Mesenchymal stem cell (in vitro differentiated cells and primary cell): ENCODE results near the gene PRKCA.

ENCODE experiments used
- DNase-seq: peaks from one replicate; pipeline ENCODE4 v3.0.0-alpha.2; 2013
- H2AFZ ChIP-seq: one replicate; pipeline ENCODE4 v1.6.1; 2013; ENCODE audit warnings: low read depth, mild to moderate bottlenecking, control low read depth, inconsistent platforms, low read length, moderate library complexity
- H2AK5ac ChIP-seq: 2 replicates; pipeline ENCODE4 v1.6.1; 2013; ENCODE audit warnings: low read length, moderate library complexity, mild to moderate bottlenecking, inconsistent platforms; ENCODE audit not compliant: severe bottlenecking
- H2BK120ac ChIP-seq: one replicate; pipeline ENCODE4 v1.6.1; 2013; ENCODE audit warnings: low read depth, mild to moderate bottlenecking, inconsistent platforms, low read length, moderate library complexity
- H2BK12ac ChIP-seq, 2 experiments: one replicate each; pipeline ENCODE4 v1.6.1; 2013; ENCODE audit warnings: inconsistent platforms in 2 of 2, low read length in 2 of 2, mild to moderate bottlenecking in 2 of 2, moderate library complexity in 2 of 2, control low read depth in 1 of 2
- H2BK15ac ChIP-seq: one replicate; pipeline ENCODE4 v1.6.1; 2013; ENCODE audit warnings: mild to moderate bottlenecking, low read depth, inconsistent platforms; ENCODE audit not compliant: poor library complexity, severe bottlenecking
- H2BK5ac ChIP-seq: 2 replicates; pipeline ENCODE4 v1.6.1; 2013; ENCODE audit warnings: low read depth, mild to moderate bottlenecking, low read length, control low read depth, inconsistent platforms; ENCODE audit not compliant: poor library complexity, severe bottlenecking
- H3K14ac ChIP-seq, 2 experiments: one replicate each; pipeline ENCODE4 v1.6.1; 2013; ENCODE audit warnings: inconsistent platforms in 2 of 2, low read length in 2 of 2, control low read depth in 1 of 2, mild to moderate bottlenecking in 1 of 2, moderate library complexity in 1 of 2
- H3K18ac ChIP-seq, 2 experiments: one replicate each; pipeline ENCODE4 v1.6.1; 2013; ENCODE audit warnings: inconsistent platforms in 2 of 2, low read length in 2 of 2, control low read depth in 1 of 2, low read depth in 1 of 2, mild to moderate bottlenecking in 1 of 2
- H3K23ac ChIP-seq, 2 experiments: one replicate each; pipeline ENCODE4 v1.6.1; 2013; ENCODE audit warnings: inconsistent platforms in 2 of 2, low read length in 2 of 2, mild to moderate bottlenecking in 2 of 2, moderate library complexity in 2 of 2, control low read depth in 1 of 2
- H3K27ac ChIP-seq: 2 replicates; pipeline ENCODE4 v1.5.1; 2013; ENCODE audit warnings: mild to moderate bottlenecking, moderate library complexity, low read length, control low read depth, inconsistent platforms; ENCODE audit not compliant: poor library complexity, severe bottlenecking
- H3K27me3 ChIP-seq, 2 experiments: 2 replicates each; pipeline versions ENCODE4 v1.6.1 to v1.7.0; 2013; ENCODE audit warnings: low read length in 2 of 2, mild to moderate bottlenecking in 2 of 2, moderate library complexity in 2 of 2, control low read depth in 1 of 2, inconsistent platforms in 1 of 2; ENCODE audit not compliant: control insufficient read depth in 1 of 2, insufficient read depth in 1 of 2
- H3K36me3 ChIP-seq, 2 experiments: 2 replicates each; pipeline versions ENCODE4 v1.6.1 to v1.7.0; 2013; ENCODE audit warnings: low read length in 2 of 2, control low read depth in 1 of 2, inconsistent platforms in 1 of 2, low read depth in 1 of 2, mild to moderate bottlenecking in 1 of 2; ENCODE audit not compliant: insufficient read depth in 2 of 2, control insufficient read depth in 1 of 2
- H3K4ac ChIP-seq, 2 experiments: one replicate each; pipeline ENCODE4 v1.6.1; 2013; ENCODE audit warnings: inconsistent platforms in 2 of 2, low read length in 2 of 2, mild to moderate bottlenecking in 2 of 2, moderate library complexity in 2 of 2, control low read depth in 1 of 2, low read depth in 1 of 2
- H3K4me1 ChIP-seq: 2 replicates; pipeline ENCODE4 v1.6.1; 2013; ENCODE audit warnings: low read depth, low read length, control low read depth; ENCODE audit not compliant: control insufficient read depth, insufficient read depth
- H3K4me2 ChIP-seq: 2 replicates; pipeline ENCODE4 v1.6.1; 2013; ENCODE audit warnings: low read length, mild to moderate bottlenecking, inconsistent platforms; ENCODE audit not compliant: poor library complexity, severe bottlenecking
- H3K4me3 ChIP-seq, 2 experiments: 2 replicates each; pipeline versions ENCODE4 v1.5.1 to v1.7.0; 2013; ENCODE audit warnings: low read length in 2 of 2, mild to moderate bottlenecking in 2 of 2, control low read depth in 1 of 2, low read depth in 1 of 2; ENCODE audit not compliant: insufficient read depth in 1 of 2
- H3K79me1 ChIP-seq: replicated peaks from 2 replicates; pipeline ENCODE4 v1.6.1; 2013; ENCODE audit warnings: mild to moderate bottlenecking, control low read depth, low read length, inconsistent platforms; ENCODE audit not compliant: poor library complexity, severe bottlenecking
- H3K9ac ChIP-seq: 2 replicates; pipeline ENCODE4 v1.7.0; 2013; ENCODE audit warnings: mild to moderate bottlenecking, low read length, moderate library complexity
- H3K9me3 ChIP-seq: 2 replicates; pipeline ENCODE4 v1.7.0; 2013; ENCODE audit warnings: mild to moderate bottlenecking, low read length; ENCODE audit not compliant: control insufficient read depth
- H4K8ac ChIP-seq: one replicate; pipeline ENCODE4 v1.6.1; 2013; ENCODE audit warnings: inconsistent platforms, mild to moderate bottlenecking, low read length, moderate library complexity
- H4K91ac ChIP-seq: one replicate; pipeline ENCODE4 v1.6.1; 2013; ENCODE audit warnings: mild to moderate bottlenecking, low read length, inconsistent platforms
- WGBS: methylation state at CpG from one replicate; pipeline ENCODE4 v1.1.7; 2013; ENCODE audit warnings: mixed read lengths; 5-methylcytosine and 5-hydroxymethylcytosine counted together

The PRKCA gene

DNA sequence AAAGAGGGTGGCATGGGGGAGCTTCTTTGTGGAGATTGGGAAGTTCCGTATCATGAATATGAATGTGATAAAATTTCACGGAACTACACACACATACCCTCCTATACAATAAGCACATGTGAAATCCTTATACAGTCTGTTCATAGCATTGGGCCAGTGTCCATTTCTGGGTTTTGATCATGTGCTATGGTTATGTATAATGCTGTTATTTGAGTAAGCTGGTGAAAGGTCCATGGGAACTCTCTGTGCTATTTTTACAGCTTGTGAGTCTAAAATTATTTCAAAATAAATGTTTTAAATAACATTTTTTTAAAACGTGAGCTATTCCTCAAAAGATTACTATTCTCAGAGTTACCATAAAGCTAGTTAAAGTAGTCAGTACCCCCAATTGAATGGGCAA, 327.3 kb downstream of the PRKCA start:
- H3K79me1 ChIP-seq, result peaks cover 10% of the 10 kb centered on the region
- no peak for DNase-seq
- H3K18ac ChIP-seq, result no peak overlapping the region
- H3K36me3 ChIP-seq, result no peaks in the 10 kb centered on the region
- no peak overlapping the region for H3K9ac ChIP-seq
- no peaks in the 10 kb centered on the region for H3K9me3 ChIP-seq
- H3K27ac ChIP-seq, result no peak overlapping the region
- no peak overlapping the region for H2AFZ ChIP-seq
- H2AK5ac ChIP-seq, result no peak overlapping the region
- no peak overlapping the region for H2BK5ac ChIP-seq
- H3K4me1 ChIP-seq, result no peaks in the 10 kb centered on the region
- no peak overlapping the region for H2BK15ac ChIP-seq
- no peak overlapping the region for H3K4me2 ChIP-seq
- no peak overlapping the region for H3K4me3 ChIP-seq
- H3K14ac ChIP-seq, result no peak overlapping the region
- H2BK120ac ChIP-seq, result no peak overlapping the region
- no peak overlapping the region for H2BK12ac ChIP-seq
- H3K27me3 ChIP-seq, result no peaks in the 10 kb centered on the region
- H3K23ac ChIP-seq, result no peak overlapping the region
- H3K4ac ChIP-seq, result no peak overlapping the region
- no peak overlapping the region for H4K91ac ChIP-seq
- WGBS, result no CpG with 5 or more reads among the region's 3 CpGs
- no peak overlapping the region for H4K8ac ChIP-seq

DNA sequence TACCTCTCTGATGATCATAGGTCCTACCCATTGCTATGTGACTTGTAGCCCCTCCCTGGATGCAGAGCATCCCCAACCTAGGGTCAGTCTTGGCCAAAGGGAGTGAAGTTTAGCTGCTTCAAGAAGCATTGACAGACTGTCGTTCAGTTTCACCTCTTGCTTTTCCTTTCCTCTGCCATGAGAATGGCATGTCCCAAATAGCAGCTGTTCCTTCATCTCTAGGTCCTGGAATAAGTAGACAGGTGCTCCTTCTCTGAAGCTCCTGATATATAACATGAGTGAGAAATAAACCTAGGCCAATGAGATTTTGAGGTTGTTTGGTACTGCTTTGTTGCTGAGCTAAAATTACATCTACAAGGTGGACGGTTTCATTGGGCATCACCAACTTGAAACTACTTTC, 328.0 kb downstream of the PRKCA start:
- no peak overlapping the region for H4K8ac ChIP-seq
- H3K4me1 ChIP-seq, result no peaks in the 10 kb centered on the region
- no peak overlapping the region for H3K23ac ChIP-seq
- no peak overlapping the region for H3K27ac ChIP-seq
- H3K18ac ChIP-seq, result no peak overlapping the region
- no peaks in the 10 kb centered on the region for H3K27me3 ChIP-seq
- peaks cover 13% of the 10 kb centered on the region for H3K79me1 ChIP-seq
- H2BK5ac ChIP-seq, result no peak overlapping the region
- WGBS, result 100% methylated on average over 1 of the region's 2 CpGs
- H3K4me2 ChIP-seq, result no peak overlapping the region
- no peak for DNase-seq
- H3K9ac ChIP-seq, result no peak overlapping the region
- H3K4me3 ChIP-seq, result no peak overlapping the region
- H2AFZ ChIP-seq, result no peak overlapping the region
- H3K9me3 ChIP-seq, result no peaks in the 10 kb centered on the region
- H3K4ac ChIP-seq, result no peak overlapping the region
- no peak overlapping the region for H3K14ac ChIP-seq
- H2BK12ac ChIP-seq, result no peak overlapping the region
- H2BK15ac ChIP-seq, result no peak overlapping the region
- H3K36me3 ChIP-seq, result peaks cover 0 to 3% of the 10 kb centered on the region in 2 experiments
- no peak overlapping the region for H4K91ac ChIP-seq
- no peak overlapping the region for H2AK5ac ChIP-seq
- H2BK120ac ChIP-seq, result no peak overlapping the region

DNA sequence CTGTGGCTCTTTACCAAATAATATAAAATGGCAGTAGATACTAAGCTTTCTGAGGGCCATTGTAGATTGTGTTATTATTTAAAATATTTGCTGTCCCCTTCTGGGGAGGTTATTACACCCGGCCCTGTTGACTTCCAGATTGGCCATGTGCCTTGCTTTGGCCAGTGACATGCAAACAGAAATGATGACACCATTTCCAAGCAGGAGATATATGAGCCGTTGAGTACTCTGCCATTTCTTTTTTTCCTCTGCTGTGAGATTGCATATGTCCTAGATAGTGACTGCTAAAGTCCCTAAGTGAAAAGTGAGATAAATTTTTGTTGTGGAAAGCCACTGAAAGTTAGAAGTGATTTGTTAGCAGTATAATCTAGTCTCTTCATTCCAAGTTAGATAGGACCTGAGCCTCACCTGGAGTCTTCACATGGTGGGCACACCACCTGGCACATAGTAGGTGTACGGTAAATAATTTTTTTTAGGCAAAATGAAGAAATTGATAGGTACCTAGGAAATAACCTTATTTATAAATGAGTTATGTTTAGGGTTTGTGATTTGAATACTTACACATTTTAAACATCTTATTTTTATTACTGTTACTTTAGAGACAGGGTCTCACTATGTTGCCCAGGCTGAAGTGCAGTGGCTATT, 328.5 kb downstream of the PRKCA start:
- Histone ChIP-seq H2AFZ (no peak overlapping the region), H3K4me3 (no peak overlapping the region), H3K14ac (no peak overlapping the region), H3K4me1 (no peaks in the 10 kb centered on the region), H3K23ac (no peak overlapping the region), H3K9ac (no peak overlapping the region), H2BK120ac (no peak overlapping the region), H2AK5ac (no peak overlapping the region), H2BK15ac (no peak overlapping the region), H3K27ac (no peak overlapping the region), H3K79me1 (peaks cover 13% of the 10 kb centered on the region), H4K8ac (no peak overlapping the region), H3K4ac (no peak overlapping the region), H2BK5ac (no peak overlapping the region), H2BK12ac (no peak overlapping the region), H4K91ac (no peak overlapping the region), H3K9me3 (no peaks in the 10 kb centered on the region), H3K36me3 (peaks cover 0 to 3% of the 10 kb centered on the region in 2 experiments), H3K4me2 (no peak overlapping the region), H3K27me3 (no peaks in the 10 kb centered on the region), H3K18ac (no peak overlapping the region)
- WGBS, result 97% methylated on average over 3 of the region's 3 CpGs
- no peak for DNase-seq

- peaks cover 13% of the 10 kb centered on the region for H3K79me1 ChIP-seq
- no peak overlapping the region for H3K4me3 ChIP-seq
- no peak overlapping the region for H3K9ac ChIP-seq
- peaks cover 5% of the 10 kb centered on the region for H3K4me1 ChIP-seq
- H2BK5ac ChIP-seq, result no peak overlapping the region
- H3K14ac ChIP-seq, result no peak overlapping the region
- no peak overlapping the region for H3K4me2 ChIP-seq
- no peak overlapping the region for H4K8ac ChIP-seq
- no peak for DNase-seq
- no peak overlapping the region for H2BK120ac ChIP-seq
- WGBS, result 87% methylated on average over 3 of the region's 3 CpGs
- H3K4ac ChIP-seq, result no peak overlapping the region
- no peak overlapping the region for H2BK12ac ChIP-seq
- H3K9me3 ChIP-seq, result no peaks in the 10 kb centered on the region
- no peak overlapping the region for H3K27ac ChIP-seq
- H3K36me3 ChIP-seq, result peaks cover 3 to 5% of the 10 kb centered on the region in 2 experiments
- no peak overlapping the region for H2AFZ ChIP-seq
- H3K23ac ChIP-seq, result no peak overlapping the region
- no peak overlapping the region for H2BK15ac ChIP-seq
- no peak overlapping the region for H4K91ac ChIP-seq
- H3K18ac ChIP-seq, result no peak overlapping the region
- H2AK5ac ChIP-seq, result no peak overlapping the region
- H3K27me3 ChIP-seq, result no peaks in the 10 kb centered on the region
These were observed 330.3 kb downstream of the PRKCA start for GRCh38 chr17:66632731-66633130.
